Measurements from ENCODE around the gene RTL10.
"Not testable (repeated sequence)": the region's sequence is repeated elsewhere in the genome, so short reads cannot be mapped to it uniquely, and the experiment has no call there.

The RTL10 gene

GRCh38 chr22:19843857-19844376 is 10.8 kb downstream of the RTL10 start:
- no peak for DNase-seq (ENCODE audit: low read depth in 2 of 2)

DNA sequence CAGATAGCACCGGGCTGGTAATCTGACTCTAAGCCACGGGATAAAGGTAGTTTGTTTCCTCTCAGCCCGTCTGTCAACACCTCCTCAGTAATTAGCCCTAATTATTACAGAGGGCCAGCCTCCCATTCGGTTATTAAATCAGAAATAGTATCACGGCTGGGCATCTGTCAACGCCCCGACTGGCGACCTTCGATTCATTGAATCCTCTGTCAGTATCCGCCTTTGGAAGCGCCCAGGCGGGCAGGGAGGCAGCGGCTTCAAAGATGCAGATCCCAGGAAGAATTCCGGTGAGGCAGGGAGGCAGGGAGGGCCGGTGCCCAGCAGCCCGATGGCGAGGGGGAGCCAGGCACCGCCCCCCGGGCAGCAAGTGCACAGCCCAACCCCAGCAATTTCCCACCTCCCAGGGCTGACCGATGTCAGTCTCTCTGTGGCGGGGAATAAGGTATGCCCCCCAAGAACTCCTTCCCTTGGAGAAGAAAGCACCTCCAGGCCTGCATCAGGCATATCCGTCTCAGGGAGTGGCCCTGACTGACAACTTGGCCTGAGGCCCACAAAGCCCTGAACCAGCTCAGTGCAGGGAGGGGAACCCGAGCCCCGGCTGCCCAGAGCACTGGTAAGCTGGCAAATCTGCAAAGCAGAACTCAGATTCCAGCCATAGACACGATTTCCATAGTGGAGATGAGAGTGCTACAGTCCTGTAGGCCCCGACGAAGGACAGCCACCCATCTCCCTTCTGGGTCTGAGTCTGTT is 11.4 kb downstream of the RTL10 start:
- DNase-seq (ENCODE audit: low read depth in 2 of 2), result no peak

DNA sequence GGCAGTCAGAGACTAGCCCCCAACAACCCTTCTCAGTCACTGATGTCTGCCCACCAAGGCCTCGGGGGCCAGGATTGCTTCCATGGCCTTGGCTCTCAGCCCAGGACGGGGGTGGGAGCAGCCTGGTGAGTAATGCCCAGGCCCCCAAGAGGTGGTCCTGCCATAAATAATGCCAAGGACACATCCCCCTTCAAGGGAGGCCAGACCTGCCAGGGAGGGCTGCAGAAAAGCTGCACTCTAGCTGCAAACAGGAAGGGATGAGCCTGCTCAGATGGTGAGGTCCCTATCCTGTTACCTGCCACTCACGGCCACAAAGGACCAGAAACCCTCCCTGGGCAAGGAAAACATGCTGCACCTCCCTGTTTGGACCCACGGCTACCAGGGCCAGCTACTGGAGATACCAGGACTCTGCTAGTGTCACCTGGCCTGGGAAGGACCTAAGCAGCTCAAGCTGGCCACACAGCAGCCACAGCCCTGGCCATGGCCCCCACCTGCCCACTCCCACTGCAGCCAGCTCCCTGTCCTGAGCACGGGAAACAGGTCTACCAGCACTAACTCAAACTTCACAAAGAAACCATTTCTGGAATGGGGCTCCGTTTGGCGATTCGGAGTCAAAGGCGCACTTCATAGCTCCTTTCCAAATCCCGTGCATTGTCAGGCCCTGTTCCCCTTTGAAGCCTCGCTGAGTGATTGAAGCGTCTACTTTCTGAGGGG is 12.1 kb downstream of the RTL10 start:
- no peak for DNase-seq (ENCODE audit: low read depth in 2 of 2)

- DNase-seq (ENCODE audit: low read depth in 2 of 2), result no peak
Measured at GRCh38 chr22:19841641-19842392, 12.9 kb downstream of the RTL10 start.

DNA sequence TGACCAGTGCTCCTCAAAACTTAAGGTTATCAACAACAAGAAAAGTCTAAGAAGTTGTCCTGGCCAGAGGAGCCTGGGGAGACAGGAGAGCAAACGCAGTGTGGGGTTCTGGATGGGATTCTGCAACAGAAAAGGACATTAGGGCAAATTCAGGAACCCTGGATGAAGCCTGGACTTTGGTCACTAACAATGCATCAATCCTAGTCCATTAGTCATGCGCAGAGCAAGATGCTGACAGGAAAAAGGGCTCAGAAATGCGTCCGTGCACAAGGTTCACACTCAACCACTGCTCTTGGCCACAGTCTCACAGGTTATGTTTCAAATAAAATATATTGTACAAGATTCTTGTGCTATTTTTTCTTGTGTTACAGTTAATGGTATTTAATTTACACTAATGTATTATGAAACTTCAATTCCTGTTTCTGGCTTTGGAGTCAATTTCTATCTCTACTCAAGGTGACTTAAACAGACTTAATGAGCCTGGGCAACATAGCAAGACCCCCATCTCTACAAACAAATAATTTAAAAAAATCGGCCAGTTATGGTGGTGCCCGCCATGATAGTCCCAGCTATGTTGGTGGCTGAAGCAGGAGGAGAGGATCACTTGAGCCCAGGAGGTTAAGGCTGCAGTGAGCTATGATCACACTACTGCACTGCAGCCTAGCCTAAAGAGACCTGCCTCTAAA is 13.6 kb downstream of the RTL10 start:
- DNase-seq (ENCODE audit: low read depth in 2 of 2), result no peak

GRCh38 chr22:19840059-19840458 is 14.6 kb downstream of the RTL10 start:
- no peak for DNase-seq (ENCODE audit: low read depth in 2 of 2)

DNA sequence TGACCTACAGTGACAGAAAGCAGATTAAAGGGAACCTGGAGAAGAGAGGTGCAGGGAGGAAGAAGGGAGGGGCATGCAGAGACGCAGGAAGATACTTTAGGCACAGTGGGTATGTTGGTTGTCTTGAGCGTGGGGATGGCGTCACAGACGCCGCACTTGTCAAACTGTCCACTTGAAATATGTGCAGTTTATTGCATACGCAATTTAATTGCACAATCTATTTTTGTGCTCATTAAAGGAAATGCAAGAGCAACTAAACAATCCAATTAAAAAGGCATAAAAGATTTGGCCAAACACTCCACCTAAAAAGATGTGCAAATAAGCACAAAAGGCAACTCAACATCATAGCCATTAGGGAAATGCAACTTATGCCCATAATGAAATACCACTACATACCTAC is 16.8 kb downstream of the RTL10 start:
- DNase-seq (ENCODE audit: low read depth in 2 of 2), result no peak

- no peak for DNase-seq (ENCODE audit: low read depth in 2 of 2)
Measured at GRCh38 chr22:19836512-19836911, 18.2 kb downstream of the RTL10 start.

- DNase-seq (ENCODE audit: low read depth in 2 of 2), result no peak
Measured at GRCh38 chr22:19834599-19834998, 20.1 kb downstream of the RTL10 start.

- DNase-seq (ENCODE audit: low read depth in 2 of 2), result not testable (repeated sequence)
Measured at GRCh38 chr22:19833327-19833726, 21.3 kb downstream of the RTL10 start.

- DNase-seq (ENCODE audit: low read depth in 2 of 2), result no peak
Measured at GRCh38 chr22:19832476-19833108, 22.1 kb downstream of the RTL10 start.

GRCh38 chr22:19831979-19832378 is 22.7 kb downstream of the RTL10 start:
- not testable (repeated sequence) for DNase-seq (ENCODE audit: low read depth in 2 of 2)

DNA sequence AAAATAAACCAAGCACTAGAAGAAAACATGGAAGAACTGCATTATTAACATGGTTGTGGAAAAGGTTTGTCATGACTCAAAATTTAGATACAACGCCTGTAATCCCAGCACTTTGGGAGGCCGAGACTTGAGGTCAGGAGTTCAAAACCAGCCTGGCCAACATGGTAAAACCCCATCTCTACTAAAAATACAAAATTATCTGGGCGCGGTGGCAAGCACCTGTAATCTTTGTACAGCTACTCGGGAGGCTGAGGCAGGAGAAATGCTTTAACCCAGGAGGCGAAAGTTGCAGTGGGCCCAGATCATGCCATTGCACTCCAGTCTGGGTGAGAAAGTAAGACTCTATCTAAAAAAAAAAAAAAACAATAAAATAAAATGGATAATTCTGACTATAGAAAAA is 23.7 kb downstream of the RTL10 start:
- no peak for DNase-seq (ENCODE audit: low read depth in 2 of 2)

GRCh38 chr22:19828035-19828401 is 26.7 kb downstream of the RTL10 start:
- no peak for DNase-seq (ENCODE audit: low read depth in 2 of 2)

DNA sequence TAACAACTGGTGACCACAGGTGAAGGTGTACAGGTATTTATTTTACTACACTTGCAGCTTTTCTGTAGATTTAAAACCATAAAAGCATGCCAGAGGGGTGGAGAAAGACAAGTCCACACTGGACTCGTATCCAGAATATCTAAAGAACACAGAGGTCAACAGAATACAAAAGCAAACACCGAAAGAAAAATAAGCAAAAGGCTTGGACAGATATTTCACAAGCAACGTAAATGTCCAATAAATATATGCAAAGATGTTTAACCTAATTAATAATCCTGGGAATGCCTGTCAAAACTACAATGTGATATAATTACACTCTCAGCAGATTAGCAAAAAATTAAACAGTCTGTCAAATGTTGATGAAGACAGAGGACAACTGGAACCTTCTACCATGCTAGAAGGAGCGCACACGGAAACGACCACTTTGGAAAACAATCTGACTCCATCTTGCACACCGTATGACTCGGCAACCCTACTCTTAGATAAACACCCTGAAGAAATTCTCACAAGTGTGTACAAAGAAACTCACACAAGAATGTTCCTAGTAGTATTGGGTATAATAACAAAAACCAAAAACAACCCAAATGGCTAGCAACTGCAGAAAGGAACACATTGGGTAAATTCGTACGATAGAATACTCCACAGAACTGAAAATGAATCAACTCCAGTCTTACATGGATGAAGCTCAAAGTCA is 27.2 kb downstream of the RTL10 start:
- DNase-seq (ENCODE audit: low read depth in 2 of 2), result no peak

DNA sequence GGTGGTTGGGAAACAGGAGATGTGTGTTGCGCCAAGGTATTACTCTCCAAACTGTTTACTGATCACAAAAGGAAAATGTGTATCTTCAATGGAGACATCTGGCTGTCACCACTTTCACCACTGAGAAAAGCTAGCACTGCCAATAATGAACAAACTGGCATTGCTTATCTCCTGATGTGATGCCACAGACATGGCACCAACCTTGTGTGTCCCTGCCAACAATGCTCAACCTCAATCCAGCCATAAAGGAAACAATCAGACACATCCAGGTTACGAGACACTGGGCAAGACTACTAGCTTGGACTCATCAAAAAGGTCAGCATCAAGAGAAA is 28.1 kb downstream of the RTL10 start:
- DNase-seq (ENCODE audit: low read depth in 2 of 2), result no peak

DNA sequence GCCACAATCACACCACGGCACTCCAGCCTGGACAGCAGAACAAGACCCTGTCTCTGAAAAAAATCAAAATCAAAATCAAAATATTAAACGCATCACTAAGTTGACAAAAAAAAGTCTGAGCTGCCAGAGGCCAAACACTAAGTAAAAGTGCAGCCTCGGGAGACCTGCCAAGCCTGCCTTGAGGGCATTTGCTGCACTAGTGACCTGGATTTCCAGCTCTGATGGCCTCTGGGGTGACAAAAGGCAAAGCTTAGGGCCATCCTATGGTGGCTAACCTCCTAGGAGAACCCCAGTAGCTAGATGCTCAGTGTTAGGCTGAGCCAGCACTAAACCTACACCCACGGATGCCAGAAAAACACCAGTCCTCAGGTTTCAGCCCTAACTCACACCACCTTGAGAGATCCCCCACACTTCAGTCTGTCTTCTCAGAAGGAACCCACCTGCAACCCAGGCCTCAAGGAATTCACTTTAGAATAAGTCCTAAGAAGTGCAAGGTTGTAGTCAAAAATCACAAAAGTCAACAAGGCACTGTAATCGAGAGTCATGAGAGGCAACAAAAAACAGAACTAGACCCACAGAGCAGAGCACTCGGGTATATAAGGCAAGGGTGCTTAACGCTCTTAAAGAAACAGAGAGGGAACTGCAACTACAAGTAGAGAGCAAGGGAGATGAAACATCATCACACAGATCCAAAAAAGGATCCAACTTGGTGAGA is 28.6 kb downstream of the RTL10 start:
- DNase-seq (ENCODE audit: low read depth in 2 of 2), result no peak

- no peak for DNase-seq (ENCODE audit: low read depth in 2 of 2)
Measured at GRCh38 chr22:19824926-19825339, 29.7 kb downstream of the RTL10 start.

DNA sequence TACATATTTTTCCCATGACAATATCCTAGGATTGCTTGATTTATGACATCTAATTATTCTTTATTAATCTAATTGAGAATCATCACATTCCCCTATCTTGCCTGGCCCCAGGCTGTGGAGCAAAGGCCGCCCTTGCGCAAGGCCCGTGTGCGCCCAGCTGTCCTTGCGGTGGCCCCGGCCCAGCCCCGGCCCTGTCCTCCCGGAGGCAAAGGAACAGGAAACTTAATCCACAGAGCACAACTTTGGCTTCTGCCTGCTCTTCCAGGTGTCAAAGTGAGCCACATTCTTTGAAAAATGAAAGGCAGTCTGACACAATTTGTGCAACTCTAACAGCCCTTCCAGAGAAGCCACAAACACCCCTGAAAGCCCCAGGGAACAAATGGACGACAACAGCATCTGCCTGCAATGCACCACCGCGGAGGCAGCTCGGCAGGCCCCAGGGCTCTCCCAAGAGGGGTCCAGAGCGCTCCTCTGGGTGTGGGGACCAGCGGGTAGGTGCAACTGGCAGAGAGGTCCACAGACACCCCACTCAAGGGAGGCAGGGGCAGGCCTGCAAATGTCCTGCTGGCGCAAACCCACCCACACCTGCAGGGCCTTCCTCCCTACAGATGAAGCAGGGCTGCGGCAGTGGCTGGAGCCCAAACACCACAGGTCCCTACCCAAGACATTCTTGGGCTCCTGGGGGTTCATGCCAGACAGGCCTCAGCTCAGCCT is 30.3 kb downstream of the RTL10 start:
- no peak for DNase-seq (ENCODE audit: low read depth in 2 of 2)

DNA sequence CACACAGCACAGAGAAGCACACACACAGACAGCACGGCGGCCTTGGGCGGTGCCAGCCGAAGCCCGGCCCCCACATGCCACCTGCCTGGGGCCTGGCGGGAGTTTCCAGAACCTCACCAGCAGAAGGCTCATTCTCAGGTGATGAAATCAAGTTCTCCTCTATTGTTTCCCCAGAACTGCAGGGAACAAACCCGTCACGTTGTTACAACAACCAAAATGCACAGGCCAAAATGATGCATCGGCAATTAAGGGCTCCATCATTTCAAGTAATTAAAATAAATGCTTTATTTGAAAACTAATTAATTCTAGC is 30.8 kb downstream of the RTL10 start:
- no peak for DNase-seq (ENCODE audit: low read depth in 2 of 2)
